ENCODE measurements around the gene IGF2. TPM values are rescaled to one million over a fixed set of nuclear protein-coding genes. Genes with fewer than 3 reads are reported as not detected.
A peak's percentile ranks its signal among the peaks of the same experiment; 100 is the strongest.

The IGF2 gene
- total and polyA plus RNA-seq, 5 donors: 34.6 to 94.1 (median 53.7) TPM

- H3K4me3 ChIP-seq (ENCODE audit: low read length): no peak overlapping the region
- H3K4me1 ChIP-seq (ENCODE audit: control insufficient read depth, insufficient read depth, low read length): no peaks in the 10 kb centered on the region
- DNase-seq (peak in 2 of 3 donors; percentile 8 to 28), ATAC-seq (no peak)
- no peak overlapping the region for H3K27ac ChIP-seq (ENCODE audit: low read length)
- 14% methylated on average over 12 of the region's 12 CpGs for WGBS
- intact Hi-C loops (cut with DNase I): loop anchor here in 1 of 4 donors (10.0 kb wide), 1 partner anchor 219 kb away; no protein-coding TSS in a partner anchor
- no peaks in the 10 kb centered on the region for H3K27me3 ChIP-seq (ENCODE audit: control insufficient read depth, insufficient read depth)
- H3K9me3 ChIP-seq (ENCODE audit: control insufficient read depth, low read length): no peaks in the 10 kb centered on the region
Observed at GRCh38 chr11:2143477-2143798, 4.2 kb upstream of the IGF2 start.

GRCh38 chr11:2142762-2143202 lies 3.6 kb upstream of the IGF2 start:
- 26% methylated on average over 6 of the region's 6 CpGs for WGBS
- DNase-seq (peak in 1 of 3 donors; percentile 14), ATAC-seq (no peak)
- intact Hi-C loops (cut with DNase I): loop anchor here in 1 of 4 donors (10.0 kb wide), 1 partner anchor 218 kb away; no protein-coding TSS in a partner anchor
- no peaks in the 10 kb centered on the region for H3K27me3 ChIP-seq (ENCODE audit: control insufficient read depth, insufficient read depth)
- H3K27ac ChIP-seq (ENCODE audit: low read length): no peak overlapping the region
- H3K9me3 ChIP-seq (ENCODE audit: control insufficient read depth, low read length): no peaks in the 10 kb centered on the region
- no peak overlapping the region for H3K4me3 ChIP-seq (ENCODE audit: low read length)
- H3K4me1 ChIP-seq (ENCODE audit: control insufficient read depth, insufficient read depth, low read length): no peaks in the 10 kb centered on the region

- no peak for ATAC-seq
- H3K27ac ChIP-seq (ENCODE audit: low read length): no peak overlapping the region
- H3K4me1 ChIP-seq (ENCODE audit: control insufficient read depth, insufficient read depth, low read length): no peaks in the 10 kb centered on the region
- DNase-seq: peak in 1 of 3 donors; percentile 17
- no peak overlapping the region for H3K4me3 ChIP-seq (ENCODE audit: low read length)
- no peaks in the 10 kb centered on the region for H3K9me3 ChIP-seq (ENCODE audit: control insufficient read depth, low read length)
- intact Hi-C loops (cut with DNase I): loop anchor here in 1 of 4 donors (10.0 kb wide), 1 partner anchor 218 kb away; no protein-coding TSS in a partner anchor
- 30% methylated on average over 5 of the region's 5 CpGs for WGBS
- H3K27me3 ChIP-seq (ENCODE audit: control insufficient read depth, insufficient read depth): no peaks in the 10 kb centered on the region
Observed at GRCh38 chr11:2142300-2142759, 3.1 kb upstream of the IGF2 start.

GRCh38 chr11:2140411-2141400 lies 1.5 kb upstream of the IGF2 start:
- DNase-seq: peak in 1 of 3 donors; percentile 52
- WGBS: 9% methylated on average over 102 of the region's 102 CpGs
- intact Hi-C loops (cut with DNase I): loop anchor here in 1 of 4 donors (10.0 kb wide), 1 partner anchor 216 kb away; no protein-coding TSS in a partner anchor
- no peak for ATAC-seq
- Histone ChIP-seq H3K27me3 (ENCODE audit: control insufficient read depth, insufficient read depth) (no peaks in the 10 kb centered on the region), H3K4me3 (ENCODE audit: low read length) (no peak overlapping the region), H3K9me3 (ENCODE audit: control insufficient read depth, low read length) (no peaks in the 10 kb centered on the region), H3K4me1 (ENCODE audit: control insufficient read depth, insufficient read depth, low read length) (no peaks in the 10 kb centered on the region), H3K27ac (ENCODE audit: low read length) (no peak overlapping the region)

GRCh38 chr11:2139621-2140337 lies 590 bp upstream of the IGF2 start:
- WGBS: 1% methylated on average over 57 of the region's 57 CpGs
- H3K27me3 ChIP-seq (ENCODE audit: control insufficient read depth, insufficient read depth): no peaks in the 10 kb centered on the region
- DNase-seq (peak in 1 of 3 donors; percentile 58), ATAC-seq (no peak)
- no peaks in the 10 kb centered on the region for H3K4me1 ChIP-seq (ENCODE audit: control insufficient read depth, insufficient read depth, low read length)
- no peak overlapping the region for H3K27ac ChIP-seq (ENCODE audit: low read length)
- peak overlapping the region; percentile 48 for H3K4me3 ChIP-seq (ENCODE audit: low read length)
- no peaks in the 10 kb centered on the region for H3K9me3 ChIP-seq (ENCODE audit: control insufficient read depth, low read length)
- intact Hi-C loops (cut with DNase I): loop anchor here in 2 of 4 donors (5.0 to 10.0 kb wide), 2 partner anchors 42 to 215 kb away; no protein-coding TSS in a partner anchor

GRCh38 chr11:2138431-2139122 lies 612 bp downstream of the IGF2 start:
- H3K9me3 ChIP-seq (ENCODE audit: control insufficient read depth, low read length): no peaks in the 10 kb centered on the region
- H3K27me3 ChIP-seq (ENCODE audit: control insufficient read depth, insufficient read depth): no peaks in the 10 kb centered on the region
- DNase-seq (peak; percentile 14 to 63 (median 56)), ATAC-seq (no peak)
- peak overlapping the region; percentile 48 for H3K4me3 ChIP-seq (ENCODE audit: low read length)
- WGBS: under 1% methylated on average over 68 of the region's 68 CpGs
- H3K27ac ChIP-seq (ENCODE audit: low read length): no peak overlapping the region
- H3K4me1 ChIP-seq (ENCODE audit: control insufficient read depth, insufficient read depth, low read length): no peaks in the 10 kb centered on the region
- intact Hi-C loops (cut with DNase I): loop anchor here in 1 of 4 donors (5.0 kb wide), 1 partner anchor 41 kb away; no protein-coding TSS in a partner anchor

- no peak for ATAC-seq
- intact Hi-C loops (cut with DNase I): loop anchor here in 1 of 4 donors (5.0 kb wide), 1 partner anchor 41 kb away; no protein-coding TSS in a partner anchor
- no peaks in the 10 kb centered on the region for H3K4me1 ChIP-seq (ENCODE audit: control insufficient read depth, insufficient read depth, low read length)
- 2% methylated on average over 44 of the region's 44 CpGs for WGBS
- no peak overlapping the region for H3K27ac ChIP-seq (ENCODE audit: low read length)
- no peaks in the 10 kb centered on the region for H3K27me3 ChIP-seq (ENCODE audit: control insufficient read depth, insufficient read depth)
- DNase-seq: peak in 2 of 3 donors; percentile 45 to 63
- no peaks in the 10 kb centered on the region for H3K9me3 ChIP-seq (ENCODE audit: control insufficient read depth, low read length)
- peak overlapping the region; percentile 48 for H3K4me3 ChIP-seq (ENCODE audit: low read length)
Observed at GRCh38 chr11:2138068-2138430, 1.1 kb downstream of the IGF2 start.

- Histone ChIP-seq H3K4me1 (ENCODE audit: control insufficient read depth, insufficient read depth, low read length) (no peaks in the 10 kb centered on the region), H3K9me3 (ENCODE audit: control insufficient read depth, low read length) (no peaks in the 10 kb centered on the region), H3K27me3 (ENCODE audit: control insufficient read depth, insufficient read depth) (no peaks in the 10 kb centered on the region), H3K27ac (ENCODE audit: low read length) (no peak overlapping the region), H3K4me3 (ENCODE audit: low read length) (peak overlapping the region; percentile 48)
- intact Hi-C loops (cut with DNase I): loop anchor here in 1 of 4 donors (5.0 kb wide), 1 partner anchor 40 kb away; no protein-coding TSS in a partner anchor
- ATAC-seq (peak; percentile 74 to 81), DNase-seq (peak; percentile 65 to 85 (median 84))
- 1% methylated on average over 50 of the region's 50 CpGs for WGBS
Observed at GRCh38 chr11:2137202-2138067, 1.8 kb downstream of the IGF2 start.

GRCh38 chr11:2136952-2137201 lies 2.3 kb downstream of the IGF2 start:
- ATAC-seq (peak in 1 of 2 donors; percentile 12), DNase-seq (peak in 1 of 3 donors; percentile 41)
- WGBS: 37% methylated on average over 8 of the region's 8 CpGs
- H3K27me3 ChIP-seq (ENCODE audit: control insufficient read depth, insufficient read depth): no peaks in the 10 kb centered on the region
- H3K4me3 ChIP-seq (ENCODE audit: low read length): peak overlapping the region; percentile 34
- no peaks in the 10 kb centered on the region for H3K4me1 ChIP-seq (ENCODE audit: control insufficient read depth, insufficient read depth, low read length)
- intact Hi-C loops (cut with DNase I): loop anchor here in 1 of 4 donors (5.0 kb wide), 1 partner anchor 40 kb away; no protein-coding TSS in a partner anchor
- H3K27ac ChIP-seq (ENCODE audit: low read length): no peak overlapping the region
- H3K9me3 ChIP-seq (ENCODE audit: control insufficient read depth, low read length): no peaks in the 10 kb centered on the region
